HCT116 (cell line): ENCODE measurements around the gene ACOXL. TPM values are rescaled to one million over a fixed set of nuclear protein-coding genes. Genes with fewer than 3 reads are reported as not detected.

Experiments
- ATAC-seq: fragments of 200-7000 bp; cut with Tn5 transposase; 2 replicates; pipeline ENCODE4 v1.9.1; 2020; ENCODE audit warnings: mild to moderate bottlenecking, moderate library complexity
- BruUV-seq: library from RNA; stranded (reverse); fragments of 400-500 nt; replicated peaks from 2 replicates; lab custom pipeline; 2021; lab: Mats Ljungman, UMichigan
- CTCF ChIA-PET: fragments of 300-600 bp; sonication (Branson Sonifier 250); formaldehyde crosslinking; loops from one replicate; lab custom pipeline; 2021; ENCODE audit warnings: antibody characterized with exemption; lab: Charles Lee
- POLR2A ChIA-PET: fragments of 300-600, 350-600 bp; sonication (Branson Sonifier 250); formaldehyde crosslinking; loops from one replicate; lab custom pipeline; 2021; ENCODE audit warnings: antibody characterized with exemption; lab: Charles Lee
- RAD21 ChIA-PET, 2 experiments: fragments of 300-600 bp; sonication (Branson Sonifier 250); formaldehyde crosslinking; loops; one replicate each; lab custom pipeline; 2023; ENCODE audit warnings: low total read pairs in 2 of 2; ENCODE audit not compliant: uncharacterized antibody in 2 of 2, unreplicated experiment in 2 of 2, low non-redundant PET in 1 of 2; lab: Charles Lee
- DNase-seq: peaks from one replicate; pipeline ENCODE4 v3.0.0-alpha.2; 2010; ENCODE audit warnings: low read depth, low spot score
- H2AFZ ChIP-seq: fragments of 200-600 bp; shearing (Covaris generic), sonication (generic); 2 replicates; pipeline ENCODE4 v1.6.1; 2017; ENCODE audit warnings: low read depth, mixed run types, mixed read lengths, antibody characterized with exemption, low read length; ENCODE audit not compliant: poor library complexity, severe bottlenecking
- H3K27ac ChIP-seq: 2 replicates; pipeline ENCODE4 v1.5.1; 2012; ENCODE audit warnings: low read depth, low read length
- H3K27me3 ChIP-seq: fragments of 200-600 bp; sonication (generic); 2 replicates; pipeline ENCODE4 v1.6.1; 2016; ENCODE audit warnings: mixed run types, low read length, mixed read lengths; ENCODE audit not compliant: insufficient read depth
- H3K36me3 ChIP-seq, 2 experiments: fragments of 200-500 bp in 1 of 2; fragments of 200-600 bp in 1 of 2; sonication (Bioruptor generic) in 1 of 2; sonication (generic) in 1 of 2; 2 replicates each; pipeline versions ENCODE4 v1.5.1 to v1.6.1; 2014 to 2016; ENCODE audit warnings: low read length in 2 of 2, inconsistent platforms in 1 of 2, mixed read lengths in 1 of 2, mixed run types in 1 of 2; ENCODE audit not compliant: insufficient read depth in 2 of 2, control insufficient read depth in 1 of 2
- H3K4me1 ChIP-seq, 2 experiments: fragments of 200-600 bp in 1 of 2; sonication (generic) in 1 of 2; 2 replicates each; pipeline versions ENCODE4 v1.5.1 to v1.6.1; 2012 to 2017; ENCODE audit warnings: low read length in 2 of 2, inconsistent platforms in 1 of 2, mild to moderate bottlenecking in 1 of 2, mixed read lengths in 1 of 2, mixed run types in 1 of 2, moderate library complexity in 1 of 2; ENCODE audit not compliant: insufficient read depth in 2 of 2, control insufficient read depth in 1 of 2
- H3K4me2 ChIP-seq: fragments of 200-600 bp; sonication (generic); 2 replicates; pipeline ENCODE4 v1.6.1; 2017; ENCODE audit warnings: mixed run types, low read length, mixed read lengths
- H3K4me3 ChIP-seq, 2 experiments: fragments of 200-600 bp in 1 of 2; sonication (generic) in 1 of 2; replicated peaks in 1 of 2; 2 replicates each; pipeline ENCODE4 v1.5.1; 2011 to 2016; ENCODE audit warnings: low read length in 2 of 2, control low read depth in 1 of 2, low read depth in 1 of 2, mild to moderate bottlenecking in 1 of 2, mixed read lengths in 1 of 2, mixed run types in 1 of 2
- H3K79me2 ChIP-seq: fragments of 200-600 bp; sonication (generic); 2 replicates; pipeline ENCODE4 v1.6.1; 2017; ENCODE audit warnings: mild to moderate bottlenecking, mixed run types, low read length, moderate library complexity, mixed read lengths; ENCODE audit not compliant: insufficient read depth
- H3K9ac ChIP-seq: fragments of 200-600 bp; sonication (generic); 2 replicates; pipeline ENCODE4 v1.6.1; 2016; ENCODE audit warnings: low read length, mixed read lengths
- H3K9me2 ChIP-seq: fragments of 200-600 bp; sonication (generic), shearing (Covaris generic); 2 replicates; pipeline ENCODE4 v1.6.1; 2017; ENCODE audit warnings: mixed run types, mild to moderate bottlenecking, moderate library complexity; ENCODE audit not compliant: insufficient read depth
- H3K9me3 ChIP-seq, 2 experiments: fragments of 200-500 bp in 1 of 2; fragments of 200-600 bp in 1 of 2; sonication (Bioruptor generic) in 1 of 2; sonication (generic) in 1 of 2; 2 replicates each; pipeline ENCODE4 v1.6.1; 2014 to 2017; ENCODE audit warnings: low read length in 2 of 2, mixed read lengths in 2 of 2, inconsistent platforms in 1 of 2, low read depth in 1 of 2, mild to moderate bottlenecking in 1 of 2, mixed run types in 1 of 2, moderate library complexity in 1 of 2; ENCODE audit not compliant: control insufficient read depth in 1 of 2, insufficient read depth in 1 of 2
- H4K20me1 ChIP-seq: fragments of 200-600 bp; sonication (generic), shearing (Covaris generic); 2 replicates; pipeline ENCODE4 v1.6.1; 2017; ENCODE audit warnings: mixed run types, mild to moderate bottlenecking, moderate library complexity; ENCODE audit not compliant: insufficient read depth
- CEBPB ChIP-seq: IDR thresholded peaks from 2 replicates; pipeline ENCODE4 v1.6.1; 2012; ENCODE audit warnings: low read depth
- MAX ChIP-seq: IDR thresholded peaks from 2 replicates; pipeline ENCODE4 v1.6.1; 2012
- POLR2A ChIP-seq: IDR thresholded peaks from 2 replicates; pipeline ENCODE4 v1.7.0; 2011; ENCODE audit warnings: borderline replicate concordance; ENCODE audit not compliant: insufficient read depth, insufficient read length; ENCODE audit errors: extremely low read depth
- RAD21 ChIP-seq: IDR thresholded peaks from 2 replicates; pipeline ENCODE4 v1.6.1; 2012; ENCODE audit warnings: low read depth, mild to moderate bottlenecking
- REST ChIP-seq: IDR thresholded peaks from 2 replicates; pipeline ENCODE4 v1.6.1; 2012; ENCODE audit warnings: low read depth
- SP1 ChIP-seq: IDR thresholded peaks from 2 replicates; pipeline ENCODE4 v1.6.1; 2012; ENCODE audit warnings: low read depth
- SRF ChIP-seq: IDR thresholded peaks from 2 replicates; pipeline ENCODE4 v1.6.1; 2012; ENCODE audit warnings: low read depth
- ZBTB33 ChIP-seq: IDR thresholded peaks from 2 replicates; pipeline ENCODE4 v1.6.1; 2011; ENCODE audit warnings: mild to moderate bottlenecking, low read length, moderate library complexity; ENCODE audit not compliant: insufficient replicate concordance; ENCODE audit errors: extremely low read depth
- ZFX ChIP-seq: fragments of 450-650 bp; IDR thresholded peaks from 2 replicates; pipeline ENCODE4 v1.6.1; 2017
- intact Hi-C: fragments of 100-400 bp; cut with micrococcal nuclease; formaldehyde crosslinking; loops from 2 replicates; pipeline ENCODE4 v1.10.0; 2022
- total RNA-seq: library from RNA; stranded (reverse); gene quantifications from one replicate; pipeline ENCODE4 v1.2.1, GENCODE V29; 2021; ENCODE audit not compliant: unreplicated experiment
- TF ChIP-seq, protein P1 (sequence below): IDR thresholded peaks from 2 replicates; pipeline ENCODE4 v1.6.1; 2012
- TF ChIP-seq, protein P2 (sequence below), 3 experiments: fragments of 200-600 bp in 1 of 3; sonication (generic) in 1 of 3; IDR thresholded peaks in 2 of 3; conservative IDR thresholded peaks in 1 of 3; 2 replicates each; pipeline ENCODE4 v1.5.1; 2012 to 2017; ENCODE audit warnings: low read depth in 2 of 3, low read length in 2 of 3, antibody characterized with exemption in 1 of 3, borderline replicate concordance in 1 of 3, control low read depth in 1 of 3, mild to moderate bottlenecking in 1 of 3, mixed read lengths in 1 of 3, mixed run types in 1 of 3, moderate library complexity in 1 of 3; ENCODE audit not compliant: insufficient read depth in 1 of 3

Gene ACOXL
- total RNA-seq, 1 experiment from 2014 or later = 5.5 TPM

DNA sequence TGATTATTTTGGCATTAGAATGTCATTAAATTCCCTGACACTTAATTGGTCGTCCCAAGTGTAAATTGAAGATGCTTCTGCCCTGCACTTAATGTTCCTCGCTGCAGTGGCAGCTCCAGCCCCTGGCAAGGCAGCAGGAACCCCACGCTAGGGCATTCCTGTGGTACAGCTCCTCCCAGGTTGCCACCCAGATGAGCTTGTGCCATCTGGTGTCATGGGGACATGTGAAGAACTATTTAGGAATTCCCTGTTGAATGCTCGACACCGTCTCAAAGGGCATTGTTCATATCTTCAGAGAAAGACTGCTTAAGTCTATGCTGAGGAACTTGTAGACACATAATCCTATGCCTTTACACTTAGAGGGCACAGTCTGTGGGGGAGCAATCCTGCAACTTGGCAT is 427.3 kb downstream of the ACOXL start:
- H3K9me3 ChIP-seq = no peaks in the 10 kb centered on the region
- H3K4me3 ChIP-seq = no peak overlapping the region
- peaks cover 4% of the 10 kb centered on the region for H3K79me2 ChIP-seq
- POLR2A ChIA-PET = no interaction called here
- H3K9me2 ChIP-seq = no peaks in the 10 kb centered on the region
- CTCF ChIA-PET = no interaction called here
- no TSS peak for BruUV-seq
- H3K27ac ChIP-seq = no peak overlapping the region
- H3K9ac ChIP-seq = no peak overlapping the region
- H4K20me1 ChIP-seq = no peaks in the 10 kb centered on the region
- ATAC-seq = no peak
- peaks cover 4 to 18% of the 10 kb centered on the region in 2 experiments; a peak in 3 of 4 replicates for H3K4me1 ChIP-seq
- RAD21 ChIA-PET = no interaction called here
- intact Hi-C loops = no loop called here
- H3K4me2 ChIP-seq = no peak overlapping the region
- no peak overlapping the region for H2AFZ ChIP-seq
- no peak for DNase-seq
- TF ChIP-seq RAD21 (no peak), ZBTB33 (no peak), POLR2A (no peak), SRF (no peak), CEBPB (no peak), REST (no peak), SP1 (no peak), ZFX (no peak), MAX (no peak)
- TF ChIP-seq, protein P1, sequence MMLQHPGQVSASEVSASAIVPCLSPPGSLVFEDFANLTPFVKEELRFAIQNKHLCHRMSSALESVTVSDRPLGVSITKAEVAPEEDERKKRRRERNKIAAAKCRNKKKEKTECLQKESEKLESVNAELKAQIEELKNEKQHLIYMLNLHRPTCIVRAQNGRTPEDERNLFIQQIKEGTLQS = no peak
- TF ChIP-seq, protein P2, sequence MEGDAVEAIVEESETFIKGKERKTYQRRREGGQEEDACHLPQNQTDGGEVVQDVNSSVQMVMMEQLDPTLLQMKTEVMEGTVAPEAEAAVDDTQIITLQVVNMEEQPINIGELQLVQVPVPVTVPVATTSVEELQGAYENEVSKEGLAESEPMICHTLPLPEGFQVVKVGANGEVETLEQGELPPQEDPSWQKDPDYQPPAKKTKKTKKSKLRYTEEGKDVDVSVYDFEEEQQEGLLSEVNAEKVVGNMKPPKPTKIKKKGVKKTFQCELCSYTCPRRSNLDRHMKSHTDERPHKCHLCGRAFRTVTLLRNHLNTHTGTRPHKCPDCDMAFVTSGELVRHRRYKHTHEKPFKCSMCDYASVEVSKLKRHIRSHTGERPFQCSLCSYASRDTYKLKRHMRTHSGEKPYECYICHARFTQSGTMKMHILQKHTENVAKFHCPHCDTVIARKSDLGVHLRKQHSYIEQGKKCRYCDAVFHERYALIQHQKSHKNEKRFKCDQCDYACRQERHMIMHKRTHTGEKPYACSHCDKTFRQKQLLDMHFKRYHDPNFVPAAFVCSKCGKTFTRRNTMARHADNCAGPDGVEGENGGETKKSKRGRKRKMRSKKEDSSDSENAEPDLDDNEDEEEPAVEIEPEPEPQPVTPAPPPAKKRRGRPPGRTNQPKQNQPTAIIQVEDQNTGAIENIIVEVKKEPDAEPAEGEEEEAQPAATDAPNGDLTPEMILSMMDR (IDR thresholded peaks at IDR 0.05 in 2 of 3, conservative IDR thresholded peaks at IDR 0.05 in 1 of 3; ENCODE audit: borderline replicate concordance in 1 of 3, insufficient read depth in 1 of 3, low read depth in 2 of 3, low read length in 2 of 3) = no peak
- TF ChIP-seq, all 23 proteins: peak for 0
- H3K36me3 ChIP-seq = peaks cover under 1 to 7% of the 10 kb centered on the region in 2 experiments; a peak in 2 of 4 replicates
- no peaks in the 10 kb centered on the region for H3K27me3 ChIP-seq
